ENCODE data around the gene RNF112. TPM values are rescaled to one million over a fixed set of nuclear protein-coding genes. Genes with fewer than 3 reads are reported as not detected.
A peak's percentile ranks its signal among the peaks of the same experiment; 100 is the strongest.

RNF112 gene, protein sequence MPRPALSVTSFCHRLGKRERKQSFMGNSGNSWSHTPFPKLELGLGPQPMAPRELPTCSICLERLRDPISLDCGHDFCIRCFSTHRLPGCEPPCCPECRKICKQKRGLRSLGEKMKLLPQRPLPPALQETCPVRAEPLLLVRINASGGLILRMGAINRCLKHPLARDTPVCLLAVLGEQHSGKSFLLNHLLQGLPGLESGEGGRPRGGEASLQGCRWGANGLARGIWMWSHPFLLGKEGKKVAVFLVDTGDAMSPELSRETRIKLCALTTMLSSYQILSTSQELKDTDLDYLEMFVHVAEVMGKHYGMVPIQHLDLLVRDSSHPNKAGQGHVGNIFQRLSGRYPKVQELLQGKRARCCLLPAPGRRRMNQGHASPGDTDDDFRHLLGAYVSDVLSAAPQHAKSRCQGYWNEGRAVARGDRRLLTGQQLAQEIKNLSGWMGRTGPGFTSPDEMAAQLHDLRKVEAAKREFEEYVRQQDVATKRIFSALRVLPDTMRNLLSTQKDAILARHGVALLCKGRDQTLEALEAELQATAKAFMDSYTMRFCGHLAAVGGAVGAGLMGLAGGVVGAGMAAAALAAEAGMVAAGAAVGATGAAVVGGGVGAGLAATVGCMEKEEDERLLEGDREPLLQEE
- total RNA-seq = 1 to 10 TPM in 5 of 10 donors, under 1 TPM in 5; 0.64 to 4.2 (median 1.0) TPM
- polyA plus RNA-seq = 1 to 10 TPM; 4.4 to 8.1 TPM
- long read RNA-seq, donor 1, partial matches to known transcripts = 0 of 1 reads
- long read RNA-seq, donor 1, other reads (novel, unspliced or antisense) = 1 of 1 reads
- long read RNA-seq, donor 2 = 0 reads
- long read RNA-seq, donor 3 = 0 reads

GRCh38 chr17:19410875-19411620 is at the start of gene RNF112:
Gene RNF112, plus strand, starts transcription at chr17:19411232. Its CDS starts 177 bp downstream, at chr17:19411409.
- Histone ChIP-seq H3K27me3 (peaks cover 0 to 6% (median 0%) of the 10 kb centered on the region in 7 donors), H3K27ac (peak within 1 kb of the TSS in 2 of 10 donors; percentile 9 to 12), H3K4me1 (peaks cover 0 to 15% (median 0%) of the 10 kb centered on the region in 9 donors), H3K9me3 (no peaks in the 10 kb centered on the region), H3K4me3 (peak within 1 kb of the TSS in 9 of 10 donors; percentile 9 to 45 (median 39)), H3K36me3 (no peaks in the 10 kb centered on the region)
- DNase-seq (peak in 1 of 2 donors; percentile 39), ATAC-seq (peak in 7 of 8 donors; percentile 29 to 54 (median 44))
- intact Hi-C loops (cut with DNase I) = no loop called here
- TF ChIP-seq CTCF (IDR thresholded peaks at IDR 0.05) = peak in 2 of 9 donors; percentile 9 to 28
- 25 to 27% methylated on average over 23 of the region's 23 CpGs for WGBS, 2 donors

DNA sequence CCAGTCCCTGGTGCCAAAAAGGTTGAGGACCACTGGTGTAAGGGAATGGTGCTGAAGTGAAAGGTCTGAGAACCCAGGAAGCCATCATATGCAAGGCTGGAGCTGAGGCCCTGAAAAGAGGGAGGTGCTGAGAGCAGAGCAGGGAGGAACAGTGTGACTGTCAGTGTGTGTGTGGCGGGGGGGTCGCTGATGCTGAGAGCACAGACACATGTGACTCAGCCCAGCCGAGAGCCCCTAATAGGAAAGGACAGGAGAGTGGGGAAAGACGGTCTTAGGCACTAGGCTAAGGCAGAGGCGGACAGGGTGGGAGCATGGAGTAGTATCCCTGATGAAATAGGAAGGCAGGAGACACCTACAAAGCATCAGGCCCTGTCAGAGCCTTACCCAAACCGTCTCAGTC is 49.7 kb upstream of the RNF112 start:
- Histone ChIP-seq H3K4me3 (no peak overlapping the region), H3K4me1 (peaks cover 0 to 16% (median 10%) of the 10 kb centered on the region in 9 donors), H3K27ac (no peak overlapping the region), H3K27me3 (no peaks in the 10 kb centered on the region), H3K36me3 (peaks cover 0 to 9% (median 0%) of the 10 kb centered on the region in 9 donors), H3K9me3 (no peaks in the 10 kb centered on the region)
- intact Hi-C loops (cut with DNase I) = loop anchor here in 8 of 10 donors (5.0 to 10.0 kb wide), 6 partner anchors 39 to 406 kb away; no protein-coding TSS in a partner anchor
- no peak for DNase-seq
- ATAC-seq = no peak
- 67 to 74% methylated on average over 6 of the region's 6 CpGs for WGBS, 2 donors
- no peak for TF ChIP-seq CTCF (IDR thresholded peaks at IDR 0.05)

DNA sequence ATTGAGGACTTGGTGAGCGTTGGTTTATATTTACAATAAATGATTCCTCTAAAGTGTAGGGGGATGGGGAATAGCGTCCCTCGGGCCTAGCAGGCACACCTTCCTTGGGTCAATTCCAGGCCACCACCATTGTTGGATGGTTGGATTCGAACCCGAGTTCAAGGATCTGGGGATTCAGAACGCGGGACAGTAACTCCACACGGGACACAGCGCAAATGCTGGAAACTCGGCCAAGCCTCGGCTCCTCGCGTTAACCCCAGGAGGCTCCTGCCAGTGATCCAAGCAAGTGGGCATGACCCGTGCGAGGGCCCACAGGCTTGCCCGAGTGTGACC is 49.1 kb upstream of the RNF112 start:
- 17 to 19% methylated on average over 16 of the region's 16 CpGs for WGBS, 2 donors
- intact Hi-C loops (cut with DNase I) = loop anchor here (1.0 to 10.0 kb wide), 10 partner anchors 40 to 405 kb away; no protein-coding TSS in a partner anchor
- H3K27ac ChIP-seq = peak overlapping the region in 9 of 10 donors; percentile 67 to 82 (median 72)

More for the DNA sequence above, 49.1 kb upstream of the RNF112 start:
- Histone ChIP-seq H3K9me3 (no peaks in the 10 kb centered on the region), H3K27me3 (no peaks in the 10 kb centered on the region), H3K4me3 (peak overlapping the region; percentile 48 to 90 (median 76)), H3K4me1 (peaks cover 0 to 16% (median 10%) of the 10 kb centered on the region in 9 donors), H3K36me3 (peaks cover 0 to 6% (median 0%) of the 10 kb centered on the region in 9 donors)
- TF ChIP-seq CTCF (IDR thresholded peaks at IDR 0.05) = no peak
- ATAC-seq (no peak), DNase-seq (no peak)

All from heart right ventricle (tissue), 16 donors.